Suppressor macrophage treated with lipopolysaccharide for 1 hour (primary cell): ENCODE measurements around the gene TAF7L.

Source experiments
- DNase-seq, 3 donors: peaks; one replicate each; pipeline ENCODE4 v3.0.0-alpha.2; 2020 to 2022

TAF7L gene

GRCh38 chrX:101220662-101221260 is 70.4 kb downstream of the TAF7L start:
- DNase-seq, result no peak

GRCh38 chrX:101219864-101220346 is 71.2 kb downstream of the TAF7L start:
- DNase-seq, result peak in 1 of 3 donors; percentile 2

- DNase-seq, result peak in 1 of 3 donors; percentile 1
Measured at GRCh38 chrX:101219116-101219863, 71.8 kb downstream of the TAF7L start, which contains the start of gene DRP2. Gene DRP2 (plus strand): TSS chrX:101219786. CDS start chrX:101231648, 11,862 bp downstream.
